Mesothelial cell of epicardium (in vitro differentiated cells): ENCODE measurements around the gene ELFN1. TPM values are rescaled to one million over a fixed set of nuclear protein-coding genes. Genes with fewer than 3 reads are reported as not detected.
A peak's percentile ranks its signal among the peaks of the same experiment; 100 is the strongest.

Experiments used
- DNase-seq, 2 experiments: peaks; one replicate each; pipeline ENCODE4 v3.0.0; 2021; ENCODE audit warnings: low spot score in 2 of 2; ENCODE audit not compliant: unreplicated experiment in 2 of 2
- H3K27ac Mint-ChIP-seq: 2 replicates; pipeline ENCODE4 v1.8.0; 2021; ENCODE audit warnings: mixed read lengths
- H3K27me3 Mint-ChIP-seq: 2 replicates; pipeline ENCODE4 v1.8.0; 2021; ENCODE audit warnings: low read depth, mixed read lengths
- H3K36me3 Mint-ChIP-seq: 2 replicates; pipeline ENCODE4 v1.8.0; 2021; ENCODE audit warnings: mixed read lengths
- H3K4me1 Mint-ChIP-seq: 2 replicates; pipeline ENCODE4 v1.8.0; 2021; ENCODE audit warnings: mixed read lengths
- H3K4me3 Mint-ChIP-seq: 2 replicates; pipeline ENCODE4 v1.8.0; 2021; ENCODE audit warnings: mild to moderate bottlenecking, moderate library complexity, mixed read lengths
- H3K9me3 Mint-ChIP-seq: 2 replicates; pipeline ENCODE4 v1.8.0; 2021; ENCODE audit warnings: mixed read lengths
- total RNA-seq: library from RNA; stranded (reverse); gene quantifications from 3 replicates; pipeline ENCODE4 v1.2.1, GENCODE V29; 2021
- TF ChIP-seq, protein P1 (sequence below): fragments of 200-600 bp; sonication (generic); IDR thresholded peaks from one replicate; pipeline ENCODE4 v1.5.0; 2021; ENCODE audit warnings: antibody characterized with exemption; ENCODE audit not compliant: unreplicated experiment

Gene ELFN1
- total RNA-seq, 1 donor from 2014 or later: 13.5 TPM

DNA sequence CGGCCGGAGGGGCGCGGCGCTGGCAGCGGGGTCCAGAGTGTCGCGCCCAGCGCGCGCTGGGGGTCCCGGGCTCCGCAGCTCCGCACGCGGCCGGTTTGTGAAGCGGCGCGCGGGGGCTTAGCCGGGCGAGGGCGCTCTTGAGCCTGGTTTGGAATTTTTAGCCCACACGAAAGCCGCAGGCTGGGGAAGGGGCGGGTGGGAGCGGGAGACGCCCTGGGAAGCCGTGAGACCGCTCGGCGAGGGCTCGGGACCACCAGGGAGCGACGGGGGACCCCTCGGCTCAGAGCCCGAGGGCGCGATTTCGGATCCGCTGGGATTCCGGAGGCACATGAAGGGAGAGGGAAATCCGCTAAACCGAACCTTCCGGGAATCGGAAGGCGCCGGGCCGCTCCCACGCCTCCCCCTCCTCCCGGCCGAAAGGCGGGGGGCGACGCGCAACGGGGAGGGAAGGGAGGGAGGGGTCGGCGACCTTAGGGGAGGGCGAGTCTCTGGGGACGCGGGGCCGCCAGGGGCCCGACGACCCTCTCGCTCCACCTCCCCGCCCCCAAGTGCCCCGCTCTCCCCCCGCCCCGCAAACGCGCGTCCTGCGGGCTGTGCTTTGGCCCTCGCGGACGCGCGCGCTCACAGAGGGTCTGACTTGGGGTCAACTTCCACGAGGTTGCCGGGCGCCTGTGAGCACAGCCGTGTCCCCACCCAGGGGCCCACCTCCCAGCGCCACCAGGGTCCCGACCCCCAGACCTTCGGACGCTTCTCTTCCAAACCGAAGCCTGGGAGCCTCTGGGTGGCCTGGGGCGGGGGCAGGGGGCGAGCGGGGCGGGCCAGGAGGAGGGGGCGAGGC, 5.1 kb upstream of the ELFN1 start:
- H3K36me3 Mint-ChIP-seq: no peaks in the 10 kb centered on the region
- H3K27me3 Mint-ChIP-seq: peaks cover 56% of the 10 kb centered on the region
- H3K4me3 Mint-ChIP-seq: peak overlapping the region; percentile 58
- TF ChIP-seq, protein P1, sequence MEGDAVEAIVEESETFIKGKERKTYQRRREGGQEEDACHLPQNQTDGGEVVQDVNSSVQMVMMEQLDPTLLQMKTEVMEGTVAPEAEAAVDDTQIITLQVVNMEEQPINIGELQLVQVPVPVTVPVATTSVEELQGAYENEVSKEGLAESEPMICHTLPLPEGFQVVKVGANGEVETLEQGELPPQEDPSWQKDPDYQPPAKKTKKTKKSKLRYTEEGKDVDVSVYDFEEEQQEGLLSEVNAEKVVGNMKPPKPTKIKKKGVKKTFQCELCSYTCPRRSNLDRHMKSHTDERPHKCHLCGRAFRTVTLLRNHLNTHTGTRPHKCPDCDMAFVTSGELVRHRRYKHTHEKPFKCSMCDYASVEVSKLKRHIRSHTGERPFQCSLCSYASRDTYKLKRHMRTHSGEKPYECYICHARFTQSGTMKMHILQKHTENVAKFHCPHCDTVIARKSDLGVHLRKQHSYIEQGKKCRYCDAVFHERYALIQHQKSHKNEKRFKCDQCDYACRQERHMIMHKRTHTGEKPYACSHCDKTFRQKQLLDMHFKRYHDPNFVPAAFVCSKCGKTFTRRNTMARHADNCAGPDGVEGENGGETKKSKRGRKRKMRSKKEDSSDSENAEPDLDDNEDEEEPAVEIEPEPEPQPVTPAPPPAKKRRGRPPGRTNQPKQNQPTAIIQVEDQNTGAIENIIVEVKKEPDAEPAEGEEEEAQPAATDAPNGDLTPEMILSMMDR: peak; percentile 78
- no peak overlapping the region for H3K27ac Mint-ChIP-seq
- peaks cover 6% of the 10 kb centered on the region for H3K4me1 Mint-ChIP-seq
- DNase-seq: peak; percentile 70 to 92
- no peaks in the 10 kb centered on the region for H3K9me3 Mint-ChIP-seq

DNA sequence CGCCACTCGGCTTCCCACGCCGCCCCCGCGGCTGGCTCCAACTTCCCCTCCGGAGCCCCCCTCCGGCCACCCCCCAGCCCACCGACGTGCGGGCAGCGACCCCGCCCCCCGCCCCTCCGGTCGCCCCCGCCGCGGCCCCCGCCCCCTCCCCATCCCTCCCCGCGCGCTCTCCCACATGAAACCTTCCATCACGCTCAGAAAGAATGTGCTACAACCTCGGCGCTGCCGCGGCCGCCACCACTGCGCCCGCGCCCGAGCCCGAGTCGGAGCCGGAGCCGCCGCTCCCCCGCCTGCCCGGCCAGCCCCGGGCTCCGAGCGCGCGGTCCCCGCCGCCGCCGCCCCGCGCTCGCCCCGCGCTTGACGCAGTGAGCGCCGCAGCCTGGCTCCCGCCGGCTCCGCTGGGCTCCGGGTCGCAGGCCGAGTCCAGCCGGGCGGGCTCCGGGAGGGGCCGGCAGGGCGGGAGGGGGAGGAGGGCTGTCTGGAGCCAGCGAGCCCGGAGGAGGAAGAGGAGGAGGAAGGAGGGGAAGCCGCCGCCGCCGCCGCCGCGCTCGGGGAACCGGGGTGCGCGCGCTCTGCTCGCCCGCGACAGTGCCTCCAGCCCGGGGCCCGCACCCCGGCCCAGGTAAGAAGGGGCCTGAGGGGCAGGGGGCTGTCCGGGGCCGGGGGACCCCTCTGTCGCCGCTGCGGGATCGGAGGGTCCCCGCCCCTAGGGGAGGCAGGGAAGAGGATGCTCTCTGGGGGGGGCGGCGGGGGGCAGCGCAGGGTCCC, 4.3 kb upstream of the ELFN1 start:
- Mint-ChIP-seq H3K36me3 (no peaks in the 10 kb centered on the region), H3K27me3 (peaks cover 50% of the 10 kb centered on the region), H3K4me1 (peaks cover 6% of the 10 kb centered on the region), H3K4me3 (no peak overlapping the region), H3K9me3 (no peaks in the 10 kb centered on the region), H3K27ac (no peak overlapping the region)
- TF ChIP-seq, protein P1: no peak
- peak; percentile 44 to 70 for DNase-seq

DNA sequence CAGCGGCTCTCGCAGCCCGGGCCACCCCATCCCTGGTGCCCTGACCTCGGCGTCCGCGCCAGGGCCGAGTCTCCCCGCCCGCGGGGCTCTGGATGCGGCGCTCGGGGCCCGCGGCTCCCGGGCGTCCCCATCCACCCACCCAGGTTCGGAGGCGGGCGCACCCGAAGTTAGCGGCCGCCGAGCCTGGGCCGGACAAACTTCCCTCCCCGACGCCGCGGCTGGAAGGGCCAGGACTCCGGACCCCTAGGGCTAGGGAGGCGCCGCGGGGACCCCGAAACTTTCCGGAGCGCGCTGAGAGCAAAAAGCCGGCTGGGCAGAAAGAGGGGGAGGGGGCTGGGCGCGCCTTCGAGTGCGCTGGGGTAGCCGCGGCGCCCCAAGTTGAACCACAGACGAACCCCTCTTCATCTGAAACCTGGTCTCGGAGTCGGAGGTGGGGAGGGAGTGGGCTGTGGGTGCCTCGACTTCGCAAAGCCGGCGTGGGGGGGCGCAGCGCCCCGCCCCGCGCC, 3.7 kb upstream of the ELFN1 start:
- H3K27ac Mint-ChIP-seq: no peak overlapping the region
- no peaks in the 10 kb centered on the region for H3K9me3 Mint-ChIP-seq
- H3K4me3 Mint-ChIP-seq: peak overlapping the region; percentile 34
- DNase-seq: peak; percentile 18 to 49
- TF ChIP-seq, protein P1: no peak
- H3K27me3 Mint-ChIP-seq: peaks cover 53% of the 10 kb centered on the region
- no peaks in the 10 kb centered on the region for H3K36me3 Mint-ChIP-seq
- peaks cover 9% of the 10 kb centered on the region for H3K4me1 Mint-ChIP-seq

- H3K9me3 Mint-ChIP-seq: no peaks in the 10 kb centered on the region
- TF ChIP-seq, protein P1: no peak
- DNase-seq: peak; percentile 22 to 52
Observed at GRCh38 chr7:1666823-1667565, 3.1 kb upstream of the ELFN1 start.

GRCh38 chr7:1667566-1668395, 2.3 kb upstream of the ELFN1 start:
- H3K27ac Mint-ChIP-seq: no peak overlapping the region
- H3K9me3 Mint-ChIP-seq: no peaks in the 10 kb centered on the region
- no peaks in the 10 kb centered on the region for H3K36me3 Mint-ChIP-seq

More at GRCh38 chr7:1666823-1667565, 3.1 kb upstream of the ELFN1 start:
- H3K27ac Mint-ChIP-seq: no peak overlapping the region
- H3K27me3 Mint-ChIP-seq: peaks cover 52% of the 10 kb centered on the region
- peaks cover 9% of the 10 kb centered on the region for H3K4me1 Mint-ChIP-seq
- H3K4me3 Mint-ChIP-seq: peak overlapping the region; percentile 79
- H3K36me3 Mint-ChIP-seq: no peaks in the 10 kb centered on the region

More at GRCh38 chr7:1667566-1668395, 2.3 kb upstream of the ELFN1 start:
- TF ChIP-seq, protein P1: no peak
- peak; percentile 24 to 44 for DNase-seq
- peaks cover 51% of the 10 kb centered on the region for H3K27me3 Mint-ChIP-seq
- peaks cover 9% of the 10 kb centered on the region for H3K4me1 Mint-ChIP-seq
- H3K4me3 Mint-ChIP-seq: peak overlapping the region; percentile 79
